ENCODE results near the gene INO80B.

- TF ChIP-seq, protein P1, sequence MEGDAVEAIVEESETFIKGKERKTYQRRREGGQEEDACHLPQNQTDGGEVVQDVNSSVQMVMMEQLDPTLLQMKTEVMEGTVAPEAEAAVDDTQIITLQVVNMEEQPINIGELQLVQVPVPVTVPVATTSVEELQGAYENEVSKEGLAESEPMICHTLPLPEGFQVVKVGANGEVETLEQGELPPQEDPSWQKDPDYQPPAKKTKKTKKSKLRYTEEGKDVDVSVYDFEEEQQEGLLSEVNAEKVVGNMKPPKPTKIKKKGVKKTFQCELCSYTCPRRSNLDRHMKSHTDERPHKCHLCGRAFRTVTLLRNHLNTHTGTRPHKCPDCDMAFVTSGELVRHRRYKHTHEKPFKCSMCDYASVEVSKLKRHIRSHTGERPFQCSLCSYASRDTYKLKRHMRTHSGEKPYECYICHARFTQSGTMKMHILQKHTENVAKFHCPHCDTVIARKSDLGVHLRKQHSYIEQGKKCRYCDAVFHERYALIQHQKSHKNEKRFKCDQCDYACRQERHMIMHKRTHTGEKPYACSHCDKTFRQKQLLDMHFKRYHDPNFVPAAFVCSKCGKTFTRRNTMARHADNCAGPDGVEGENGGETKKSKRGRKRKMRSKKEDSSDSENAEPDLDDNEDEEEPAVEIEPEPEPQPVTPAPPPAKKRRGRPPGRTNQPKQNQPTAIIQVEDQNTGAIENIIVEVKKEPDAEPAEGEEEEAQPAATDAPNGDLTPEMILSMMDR (IDR thresholded peaks at IDR 0.05), result no peak
- TF ChIP-seq POLR2A (IDR thresholded peaks at IDR 0.05), result peak in 1 of 4 donors; percentile 2
These were observed 13.7 kb upstream of the INO80B start for GRCh38 chr2:74441170-74441689.
